ENCODE results near the gene ZNF292.

Gene ZNF292

DNA sequence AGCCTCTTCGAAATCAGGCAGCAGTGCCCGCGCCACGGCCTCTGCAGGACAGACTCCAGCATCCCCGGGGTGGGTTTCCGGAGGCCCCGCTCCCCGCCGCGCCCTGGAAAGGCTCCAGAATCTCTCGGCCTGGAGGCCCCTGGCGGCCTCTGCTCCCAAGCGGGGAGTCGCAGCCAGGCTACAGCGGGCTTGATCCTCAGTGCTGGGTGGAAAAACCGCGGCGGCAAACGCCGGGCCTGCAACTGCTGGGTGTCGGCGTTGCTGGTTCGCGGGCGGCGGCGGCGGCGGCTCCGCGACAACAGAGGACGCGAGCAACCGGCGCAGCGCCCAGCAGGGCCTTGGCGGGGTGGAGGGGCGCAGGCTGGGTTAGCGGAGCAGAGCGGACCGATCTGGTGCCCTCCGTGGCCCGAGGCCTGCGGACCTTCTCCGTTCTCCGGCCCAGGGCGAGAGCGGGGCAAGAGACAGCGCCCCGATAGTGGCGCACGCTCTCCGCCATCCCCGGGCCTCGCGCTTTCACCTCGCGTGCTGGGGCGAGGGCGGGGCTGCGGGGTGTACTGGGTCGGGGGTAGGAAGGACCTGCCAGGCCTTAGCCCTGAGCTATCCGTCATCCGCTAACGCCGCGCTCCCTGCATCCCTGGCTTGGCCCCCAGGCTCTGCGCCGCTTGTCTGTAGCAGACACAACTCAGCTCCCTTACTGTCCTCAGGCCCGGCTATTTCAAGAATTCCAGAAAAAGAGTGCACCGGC lies 3.4 kb upstream of the ZNF292 start:
- Histone ChIP-seq H4K20me1 (ENCODE audit: control insufficient read depth, insufficient read depth, low read depth, low read length) (0 out of 2 replicates have a peak, but pooled peaks cover 10% of the 10 kb centered on the region), H3K9me2 (replicated peaks; ENCODE audit: control insufficient read depth, low read length) (no peaks in the 10 kb centered on the region), H3K4me2 (ENCODE audit: low read length) (peak overlapping the region; percentile 81), H3K36me3 (ENCODE audit: control insufficient read depth, low read length) (peaks cover 11% of the 10 kb centered on the region; the same call in 1 of the 2 replicates), H3K9me3 (ENCODE audit: control insufficient read depth, insufficient read depth, low read length) (no peaks in the 10 kb centered on the region), H3K79me2 (ENCODE audit: control insufficient read depth, low read length) (peaks cover 24% of the 10 kb centered on the region), H3K4me1 (ENCODE audit: control insufficient read depth, low read length) (peaks cover 40% of the 10 kb centered on the region), H3F3A (ENCODE audit: control insufficient read depth, insufficient read depth) (no peaks in the 10 kb centered on the region; the same call in 1 of the 2 replicates), H3K27me3 (ENCODE audit: control insufficient read depth, low read length) (peaks cover 35% of the 10 kb centered on the region), H3K27ac (ENCODE audit: low read depth, low read length) (no peak overlapping the region), H3K4me3 (ENCODE audit: low read length) (peak overlapping the region; percentile 69)
- TF ChIP-seq, protein P1, sequence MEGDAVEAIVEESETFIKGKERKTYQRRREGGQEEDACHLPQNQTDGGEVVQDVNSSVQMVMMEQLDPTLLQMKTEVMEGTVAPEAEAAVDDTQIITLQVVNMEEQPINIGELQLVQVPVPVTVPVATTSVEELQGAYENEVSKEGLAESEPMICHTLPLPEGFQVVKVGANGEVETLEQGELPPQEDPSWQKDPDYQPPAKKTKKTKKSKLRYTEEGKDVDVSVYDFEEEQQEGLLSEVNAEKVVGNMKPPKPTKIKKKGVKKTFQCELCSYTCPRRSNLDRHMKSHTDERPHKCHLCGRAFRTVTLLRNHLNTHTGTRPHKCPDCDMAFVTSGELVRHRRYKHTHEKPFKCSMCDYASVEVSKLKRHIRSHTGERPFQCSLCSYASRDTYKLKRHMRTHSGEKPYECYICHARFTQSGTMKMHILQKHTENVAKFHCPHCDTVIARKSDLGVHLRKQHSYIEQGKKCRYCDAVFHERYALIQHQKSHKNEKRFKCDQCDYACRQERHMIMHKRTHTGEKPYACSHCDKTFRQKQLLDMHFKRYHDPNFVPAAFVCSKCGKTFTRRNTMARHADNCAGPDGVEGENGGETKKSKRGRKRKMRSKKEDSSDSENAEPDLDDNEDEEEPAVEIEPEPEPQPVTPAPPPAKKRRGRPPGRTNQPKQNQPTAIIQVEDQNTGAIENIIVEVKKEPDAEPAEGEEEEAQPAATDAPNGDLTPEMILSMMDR (IDR thresholded peaks at IDR 0.05; ENCODE audit: low read depth, low read length, poor library complexity, severe bottlenecking): no peak
- no peak for TF ChIP-seq EZH2phosphoT487 (IDR thresholded peaks at IDR 0.05; ENCODE audit: borderline replicate concordance, low read length)

DNA sequence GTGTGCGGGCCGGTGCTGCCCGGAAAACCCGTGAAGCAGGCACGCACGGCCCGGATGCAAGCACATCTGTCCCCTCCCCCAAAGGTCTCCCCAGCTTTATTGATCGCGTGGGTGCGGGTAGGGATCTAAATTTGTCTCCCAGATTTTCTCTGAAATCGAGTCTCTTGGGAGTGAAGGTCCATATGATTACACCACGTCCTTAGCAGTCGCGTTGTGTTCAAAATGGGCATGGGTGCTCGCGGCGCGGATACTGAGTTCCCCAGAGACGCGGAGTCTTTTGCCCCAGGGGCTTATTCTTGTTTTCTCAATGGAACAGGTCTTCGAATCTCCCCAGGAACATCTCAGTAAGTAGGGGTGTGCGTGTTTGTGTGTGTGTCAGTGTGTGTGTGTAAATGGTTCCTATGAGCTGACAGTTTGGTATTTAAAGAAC lies 2.8 kb upstream of the ZNF292 start:
- peak overlapping the region; percentile 69 for H3K4me3 ChIP-seq (ENCODE audit: low read length)

GRCh38 chr6:87154641-87154992 lies 748 bp upstream of the ZNF292 start:
- H3K27me3 ChIP-seq (ENCODE audit: control insufficient read depth, low read length): peaks cover 26% of the 10 kb centered on the region
- peaks cover 51% of the 10 kb centered on the region for H3K79me2 ChIP-seq (ENCODE audit: control insufficient read depth, low read length)
- no peaks in the 10 kb centered on the region; the same call in 1 of the 2 replicates for H3F3A ChIP-seq (ENCODE audit: control insufficient read depth, insufficient read depth)
- no peaks in the 10 kb centered on the region for H3K9me3 ChIP-seq (ENCODE audit: control insufficient read depth, insufficient read depth, low read length)
- H4K20me1 ChIP-seq (ENCODE audit: control insufficient read depth, insufficient read depth, low read depth, low read length): peaks cover 10% of the 10 kb centered on the region; the same call in 1 of the 2 replicates
- H3K4me3 ChIP-seq (ENCODE audit: low read length): peak overlapping the region; percentile 86
- TF ChIP-seq, protein P1 (IDR thresholded peaks at IDR 0.05; ENCODE audit: low read depth, low read length, poor library complexity, severe bottlenecking): no peak
- TF ChIP-seq EZH2phosphoT487 (IDR thresholded peaks at IDR 0.05; ENCODE audit: borderline replicate concordance, low read length): no peak
- no peaks in the 10 kb centered on the region for H3K9me2 ChIP-seq (replicated peaks; ENCODE audit: control insufficient read depth, low read length)
- peaks cover 29% of the 10 kb centered on the region for H3K36me3 ChIP-seq (ENCODE audit: control insufficient read depth, low read length)
- H3K4me1 ChIP-seq (ENCODE audit: control insufficient read depth, low read length): peaks cover 45% of the 10 kb centered on the region
- peak overlapping the region; percentile 96 for H3K4me2 ChIP-seq (ENCODE audit: low read length)
- H3K27ac ChIP-seq (ENCODE audit: low read depth, low read length): peak overlapping the region; percentile 72

More for the DNA sequence above, 2.8 kb upstream of the ZNF292 start:
- 0 out of 2 replicates have a peak, but pooled peaks cover 10% of the 10 kb centered on the region for H4K20me1 ChIP-seq (ENCODE audit: control insufficient read depth, insufficient read depth, low read depth, low read length)
- H3K79me2 ChIP-seq (ENCODE audit: control insufficient read depth, low read length): peaks cover 30% of the 10 kb centered on the region
- H3K9me3 ChIP-seq (ENCODE audit: control insufficient read depth, insufficient read depth, low read length): no peaks in the 10 kb centered on the region
- no peaks in the 10 kb centered on the region; the same call in 1 of the 2 replicates for H3F3A ChIP-seq (ENCODE audit: control insufficient read depth, insufficient read depth)
- H3K36me3 ChIP-seq (ENCODE audit: control insufficient read depth, low read length): peaks cover 15% of the 10 kb centered on the region
- H3K9me2 ChIP-seq (replicated peaks; ENCODE audit: control insufficient read depth, low read length): no peaks in the 10 kb centered on the region
- peaks cover 34% of the 10 kb centered on the region for H3K27me3 ChIP-seq (ENCODE audit: control insufficient read depth, low read length)
- peak; percentile 18; the same call in 1 of the 2 replicates for TF ChIP-seq EZH2phosphoT487 (IDR thresholded peaks at IDR 0.05; ENCODE audit: borderline replicate concordance, low read length)
- TF ChIP-seq, protein P1 (IDR thresholded peaks at IDR 0.05; ENCODE audit: low read depth, low read length, poor library complexity, severe bottlenecking): no peak
- H3K4me2 ChIP-seq (ENCODE audit: low read length): peak overlapping the region; percentile 81
- no peak overlapping the region for H3K27ac ChIP-seq (ENCODE audit: low read depth, low read length)
- H3K4me1 ChIP-seq (ENCODE audit: control insufficient read depth, low read length): peaks cover 45% of the 10 kb centered on the region
